ENCODE measurements around the gene PRDM5.
"Not testable (repeated sequence)": the region's sequence is repeated elsewhere in the genome, so short reads cannot be mapped to it uniquely, and the experiment has no call there.

The PRDM5 gene

DNA sequence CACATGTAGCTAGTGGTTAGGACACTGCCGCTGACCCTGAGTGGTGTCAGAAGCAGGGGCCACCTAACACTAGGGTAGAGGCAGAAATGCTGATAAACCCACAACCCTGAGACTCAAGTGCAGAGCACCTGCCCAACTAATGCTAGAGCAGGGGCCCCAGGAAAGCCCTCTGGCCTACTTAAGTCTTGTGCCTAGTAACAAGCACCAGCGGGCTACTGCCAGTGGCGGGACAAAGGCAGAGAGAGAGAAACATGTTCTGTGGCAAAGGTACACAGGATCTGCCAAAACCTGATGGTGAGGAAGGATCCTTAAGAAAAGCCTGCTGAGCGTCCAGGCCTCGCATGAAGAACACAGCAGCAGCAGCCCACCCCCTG lies 172.4 kb downstream of the PRDM5 start:
- H3K4me1 ChIP-seq (ENCODE audit: control insufficient read depth, low read depth, low read length) = peaks cover 5% of the 10 kb centered on the region
- H3K4me3 ChIP-seq (ENCODE audit: low read length) = no peak overlapping the region
- no peaks in the 10 kb centered on the region for H3K27me3 ChIP-seq (ENCODE audit: control insufficient read depth, insufficient read depth, low read length)
- no peak overlapping the region for H3K27ac ChIP-seq (ENCODE audit: low read length)
- H3K9me3 ChIP-seq (ENCODE audit: control insufficient read depth, low read depth, low read length) = no peaks in the 10 kb centered on the region
- H3K36me3 ChIP-seq (ENCODE audit: control insufficient read depth, low read depth, low read length) = peaks cover 2% of the 10 kb centered on the region
- H3K9ac ChIP-seq (ENCODE audit: low read length) = no peak overlapping the region

DNA sequence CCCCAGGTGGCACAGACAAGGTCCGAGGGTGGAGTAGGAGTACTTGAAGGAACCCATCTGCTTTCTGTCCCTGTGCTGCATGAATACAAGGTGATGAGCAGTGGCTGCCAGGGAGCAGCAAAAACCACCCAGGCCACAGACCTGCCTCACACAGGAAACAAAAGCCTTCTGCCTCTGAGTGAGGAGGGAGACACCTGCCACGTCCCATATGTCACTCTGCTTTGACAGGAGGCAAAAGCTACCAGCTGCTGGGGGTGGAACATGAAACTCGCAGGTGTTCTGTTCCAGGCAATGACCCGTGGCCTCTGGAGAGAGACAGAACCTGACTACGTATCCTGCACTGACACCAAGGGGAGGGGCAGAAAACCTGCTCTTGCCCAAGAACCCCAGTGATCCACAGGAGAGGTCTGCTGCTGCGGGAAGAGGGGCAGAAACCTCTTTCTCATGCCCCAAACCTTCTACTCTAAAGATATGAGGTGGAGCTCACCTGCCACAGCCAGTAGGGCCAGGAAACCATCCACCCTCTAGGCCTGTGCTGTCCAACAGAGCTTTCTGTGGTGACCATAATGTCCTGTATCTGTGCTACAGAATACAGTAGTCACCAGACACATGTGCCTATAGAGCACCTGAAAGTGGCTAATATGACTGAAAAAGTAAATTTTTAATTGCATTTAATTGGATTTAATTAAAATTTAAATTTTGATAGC lies 172.9 kb downstream of the PRDM5 start:
- Histone ChIP-seq H3K27me3 (ENCODE audit: control insufficient read depth, insufficient read depth, low read length) (no peaks in the 10 kb centered on the region), H3K4me3 (ENCODE audit: low read length) (no peak overlapping the region), H3K9ac (ENCODE audit: low read length) (no peak overlapping the region), H3K27ac (ENCODE audit: low read length) (no peak overlapping the region), H3K9me3 (ENCODE audit: control insufficient read depth, low read depth, low read length) (no peaks in the 10 kb centered on the region), H3K4me1 (ENCODE audit: control insufficient read depth, low read depth, low read length) (peaks cover 5% of the 10 kb centered on the region), H3K36me3 (ENCODE audit: control insufficient read depth, low read depth, low read length) (peaks cover 2% of the 10 kb centered on the region)

DNA sequence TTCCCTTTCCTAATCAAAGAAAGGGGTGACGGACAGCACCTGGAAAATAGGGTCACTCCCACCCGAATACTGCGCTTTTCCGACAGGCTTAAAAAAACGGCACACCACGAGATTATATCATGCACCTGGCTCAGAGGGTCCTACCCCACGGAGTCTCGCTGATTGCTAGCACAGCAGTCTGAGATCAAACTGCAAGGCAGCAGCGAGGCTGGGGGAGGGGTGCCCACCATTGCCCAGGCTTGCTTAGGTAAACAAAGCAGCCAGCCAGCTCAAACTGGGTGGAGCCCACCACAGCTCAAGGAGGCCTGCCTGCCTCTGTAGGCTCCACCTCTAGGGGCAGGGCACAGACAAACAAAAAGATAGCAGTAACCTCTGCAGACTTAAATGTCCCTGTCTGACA lies 180.9 kb downstream of the PRDM5 start:
- H3K27me3 ChIP-seq (ENCODE audit: control insufficient read depth, insufficient read depth, low read length); H3K9me3 ChIP-seq (ENCODE audit: control insufficient read depth, low read depth, low read length); H3K27ac ChIP-seq (ENCODE audit: low read length); H3K36me3 ChIP-seq (ENCODE audit: control insufficient read depth, low read depth, low read length); H3K9ac ChIP-seq (ENCODE audit: low read length); H3K4me3 ChIP-seq (ENCODE audit: low read length); H3K4me1 ChIP-seq (ENCODE audit: control insufficient read depth, low read depth, low read length): not testable (repeated sequence)

DNA sequence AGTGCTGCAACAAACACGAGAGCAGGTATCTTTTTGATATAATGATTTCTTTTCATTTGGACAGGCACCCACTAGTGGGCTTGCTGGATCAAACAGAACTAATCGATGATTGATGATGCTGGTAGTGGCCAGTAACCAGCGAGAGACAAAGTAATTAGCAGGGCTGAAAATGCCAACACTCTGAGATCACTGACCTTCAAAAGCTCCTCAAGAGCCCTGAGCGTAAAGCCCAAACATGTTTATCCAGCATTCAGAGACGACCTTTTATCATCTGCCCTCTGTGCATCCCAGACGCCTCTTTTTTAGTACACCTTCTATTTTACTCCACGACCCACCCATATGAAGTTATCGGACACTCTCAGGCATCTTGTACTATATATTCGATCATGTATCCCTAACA lies 186.2 kb downstream of the PRDM5 start:
- Histone ChIP-seq H3K9ac (ENCODE audit: low read length) (no peak overlapping the region), H3K27ac (ENCODE audit: low read length) (no peak overlapping the region), H3K4me3 (ENCODE audit: low read length) (no peak overlapping the region), H3K27me3 (ENCODE audit: control insufficient read depth, insufficient read depth, low read length) (no peaks in the 10 kb centered on the region), H3K4me1 (ENCODE audit: control insufficient read depth, low read depth, low read length) (peaks cover 6% of the 10 kb centered on the region), H3K9me3 (ENCODE audit: control insufficient read depth, low read depth, low read length) (no peaks in the 10 kb centered on the region), H3K36me3 (ENCODE audit: control insufficient read depth, low read depth, low read length) (no peaks in the 10 kb centered on the region)

DNA sequence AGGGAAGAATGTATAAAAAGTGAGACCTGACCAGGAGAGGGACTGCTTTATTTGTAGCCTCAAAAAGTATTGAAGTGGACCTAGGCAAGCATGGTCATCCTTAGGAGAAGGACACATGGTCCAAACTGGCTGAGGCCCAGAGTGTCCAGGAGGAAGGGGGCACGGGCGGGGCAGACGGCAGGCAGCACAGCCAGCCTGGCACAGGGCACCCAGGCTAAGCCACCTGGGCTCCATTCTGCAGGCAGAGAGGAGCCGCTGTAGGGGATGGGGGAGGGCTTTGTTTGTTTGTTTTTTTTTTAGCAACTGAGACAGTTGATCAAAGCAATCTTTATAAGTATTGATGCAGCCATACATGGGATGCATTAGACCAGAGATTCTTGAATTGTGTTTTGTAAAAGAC lies 188.6 kb downstream of the PRDM5 start:
- Histone ChIP-seq H3K4me3 (ENCODE audit: low read length) (no peak overlapping the region), H3K4me1 (ENCODE audit: control insufficient read depth, low read depth, low read length) (peaks cover 6% of the 10 kb centered on the region), H3K36me3 (ENCODE audit: control insufficient read depth, low read depth, low read length) (no peaks in the 10 kb centered on the region)

DNA sequence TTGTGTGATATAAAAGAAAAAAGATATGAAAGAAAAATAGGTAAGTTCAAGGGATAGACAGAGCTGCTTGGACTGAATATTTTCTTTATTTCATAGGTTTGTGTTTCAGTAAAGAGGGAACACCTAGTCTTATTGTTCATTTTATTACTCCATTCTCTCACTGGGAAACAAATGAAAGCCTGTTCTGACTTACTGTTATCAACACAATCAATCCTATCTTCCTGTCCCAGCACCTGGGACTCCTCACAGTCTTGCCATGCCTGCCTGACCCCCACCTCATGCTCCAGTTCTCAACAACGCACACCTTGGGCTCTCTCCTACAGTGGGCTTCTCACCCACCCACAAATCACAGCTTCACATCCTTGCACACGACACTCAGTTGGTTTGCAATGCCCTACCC lies 189.5 kb downstream of the PRDM5 start:
- no peaks in the 10 kb centered on the region for H3K27me3 ChIP-seq (ENCODE audit: control insufficient read depth, insufficient read depth, low read length)
- H3K9me3 ChIP-seq (ENCODE audit: control insufficient read depth, low read depth, low read length) = no peaks in the 10 kb centered on the region
- peaks cover 6% of the 10 kb centered on the region for H3K4me1 ChIP-seq (ENCODE audit: control insufficient read depth, low read depth, low read length)
- H3K36me3 ChIP-seq (ENCODE audit: control insufficient read depth, low read depth, low read length) = no peaks in the 10 kb centered on the region
- no peak overlapping the region for H3K9ac ChIP-seq (ENCODE audit: low read length)
- H3K27ac ChIP-seq (ENCODE audit: low read length) = no peak overlapping the region
- no peak overlapping the region for H3K4me3 ChIP-seq (ENCODE audit: low read length)

More for the DNA sequence above, 188.6 kb downstream of the PRDM5 start:
- H3K27me3 ChIP-seq (ENCODE audit: control insufficient read depth, insufficient read depth, low read length) = no peaks in the 10 kb centered on the region
- H3K9ac ChIP-seq (ENCODE audit: low read length) = no peak overlapping the region
- H3K9me3 ChIP-seq (ENCODE audit: control insufficient read depth, low read depth, low read length) = no peaks in the 10 kb centered on the region
- H3K27ac ChIP-seq (ENCODE audit: low read length) = no peak overlapping the region

DNA sequence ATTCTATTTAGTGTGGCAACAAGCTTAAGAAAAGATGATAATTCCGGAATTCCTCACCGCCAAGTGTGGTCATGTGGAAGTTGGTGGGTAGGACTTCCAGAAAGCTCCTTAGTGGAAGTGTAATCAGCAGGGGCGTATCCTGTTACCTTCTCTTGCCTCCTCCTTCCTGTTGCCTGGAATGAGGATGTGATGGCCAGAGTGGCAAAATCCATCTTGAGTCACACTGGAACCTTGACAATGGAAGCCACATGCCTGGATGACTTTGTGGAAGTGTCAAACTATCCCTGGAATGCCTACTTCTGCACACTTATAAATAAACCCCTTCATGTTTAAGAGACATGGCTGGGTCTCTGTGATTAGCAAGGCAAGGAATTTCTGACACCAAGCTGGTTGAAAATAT lies 191.0 kb downstream of the PRDM5 start:
- no peaks in the 10 kb centered on the region for H3K27me3 ChIP-seq (ENCODE audit: control insufficient read depth, insufficient read depth, low read length)

DNA sequence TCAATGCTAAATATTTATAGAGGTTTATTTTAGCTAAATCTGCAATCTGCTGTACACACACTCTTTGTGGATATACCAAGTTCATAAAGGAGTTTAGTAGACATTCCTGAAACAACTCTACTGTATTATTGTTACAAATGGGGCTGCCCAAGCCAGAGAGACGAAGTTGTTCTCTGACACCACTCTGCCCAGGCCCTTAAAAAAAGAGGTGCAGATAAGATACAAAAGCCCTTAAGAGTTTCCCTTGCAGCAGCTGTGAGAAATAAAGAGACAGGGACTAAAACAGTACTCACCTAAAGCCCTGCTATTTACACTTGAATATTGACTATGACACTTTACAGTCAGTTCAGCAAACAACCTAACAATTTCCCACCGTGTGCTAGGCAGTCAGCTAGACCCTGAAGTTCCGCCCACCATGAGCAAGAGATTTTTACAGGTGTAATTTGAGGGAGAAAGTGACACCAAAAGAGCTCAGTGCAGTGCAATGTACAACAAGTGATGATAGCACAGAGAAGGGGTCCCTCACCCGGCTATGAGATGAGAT lies 191.7 kb downstream of the PRDM5 start:
- Histone ChIP-seq H3K36me3 (ENCODE audit: control insufficient read depth, low read depth, low read length) (no peaks in the 10 kb centered on the region), H3K9me3 (ENCODE audit: control insufficient read depth, low read depth, low read length) (no peaks in the 10 kb centered on the region)

More for the DNA sequence above, 191.0 kb downstream of the PRDM5 start:
- H3K9ac ChIP-seq (ENCODE audit: low read length) = no peak overlapping the region
- peaks cover 6% of the 10 kb centered on the region for H3K4me1 ChIP-seq (ENCODE audit: control insufficient read depth, low read depth, low read length)
- no peaks in the 10 kb centered on the region for H3K36me3 ChIP-seq (ENCODE audit: control insufficient read depth, low read depth, low read length)
- no peaks in the 10 kb centered on the region for H3K9me3 ChIP-seq (ENCODE audit: control insufficient read depth, low read depth, low read length)
- H3K27ac ChIP-seq (ENCODE audit: low read length) = no peak overlapping the region
- H3K4me3 ChIP-seq (ENCODE audit: low read length) = no peak overlapping the region

DNA sequence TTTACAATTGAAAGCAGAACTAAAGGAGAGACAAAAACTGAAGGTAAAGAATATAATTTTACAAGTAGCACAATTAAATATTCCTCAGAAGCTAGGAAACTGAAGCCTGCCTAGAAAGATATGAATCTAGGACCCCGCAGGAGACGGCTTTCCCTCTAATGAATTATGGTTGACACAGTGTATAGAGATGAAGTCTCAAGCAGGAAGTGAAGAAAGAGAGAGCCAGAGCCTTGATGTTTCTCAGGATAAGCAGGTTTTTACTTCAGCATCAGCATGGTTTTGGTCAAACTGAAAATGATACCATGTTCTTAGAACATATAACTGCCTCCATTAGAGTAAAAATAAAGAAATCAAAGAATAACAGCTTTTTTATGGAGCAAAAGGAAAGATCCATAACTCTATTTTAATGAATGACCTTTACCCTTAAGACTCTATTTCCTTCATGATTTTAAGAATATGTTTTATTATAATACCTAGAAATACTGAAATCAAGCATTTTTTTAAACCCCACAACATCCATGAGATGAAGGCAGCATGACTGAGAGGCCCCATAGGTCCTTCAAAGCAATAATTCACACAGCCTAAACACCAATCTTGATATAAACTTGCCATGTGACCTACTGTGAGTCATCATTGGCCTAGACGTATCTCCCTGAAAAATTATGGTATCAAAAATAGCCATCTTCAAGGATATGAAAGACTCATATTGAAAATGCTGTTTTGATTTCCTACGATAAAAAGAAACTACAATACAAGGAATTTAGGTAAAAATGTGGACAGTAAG lies 193.4 kb downstream of the PRDM5 start:
- Histone ChIP-seq H3K9ac (ENCODE audit: low read length) (no peak overlapping the region), H3K9me3 (ENCODE audit: control insufficient read depth, low read depth, low read length) (no peaks in the 10 kb centered on the region), H3K27me3 (ENCODE audit: control insufficient read depth, insufficient read depth, low read length) (no peaks in the 10 kb centered on the region), H3K27ac (ENCODE audit: low read length) (no peak overlapping the region), H3K4me1 (ENCODE audit: control insufficient read depth, low read depth, low read length) (peaks cover 6% of the 10 kb centered on the region), H3K4me3 (ENCODE audit: low read length) (no peak overlapping the region), H3K36me3 (ENCODE audit: control insufficient read depth, low read depth, low read length) (no peaks in the 10 kb centered on the region)

More for the DNA sequence above, 191.7 kb downstream of the PRDM5 start:
- Histone ChIP-seq H3K27me3 (ENCODE audit: control insufficient read depth, insufficient read depth, low read length) (no peaks in the 10 kb centered on the region), H3K4me3 (ENCODE audit: low read length) (no peak overlapping the region), H3K27ac (ENCODE audit: low read length) (no peak overlapping the region), H3K4me1 (ENCODE audit: control insufficient read depth, low read depth, low read length) (peaks cover 6% of the 10 kb centered on the region), H3K9ac (ENCODE audit: low read length) (no peak overlapping the region)

DNA sequence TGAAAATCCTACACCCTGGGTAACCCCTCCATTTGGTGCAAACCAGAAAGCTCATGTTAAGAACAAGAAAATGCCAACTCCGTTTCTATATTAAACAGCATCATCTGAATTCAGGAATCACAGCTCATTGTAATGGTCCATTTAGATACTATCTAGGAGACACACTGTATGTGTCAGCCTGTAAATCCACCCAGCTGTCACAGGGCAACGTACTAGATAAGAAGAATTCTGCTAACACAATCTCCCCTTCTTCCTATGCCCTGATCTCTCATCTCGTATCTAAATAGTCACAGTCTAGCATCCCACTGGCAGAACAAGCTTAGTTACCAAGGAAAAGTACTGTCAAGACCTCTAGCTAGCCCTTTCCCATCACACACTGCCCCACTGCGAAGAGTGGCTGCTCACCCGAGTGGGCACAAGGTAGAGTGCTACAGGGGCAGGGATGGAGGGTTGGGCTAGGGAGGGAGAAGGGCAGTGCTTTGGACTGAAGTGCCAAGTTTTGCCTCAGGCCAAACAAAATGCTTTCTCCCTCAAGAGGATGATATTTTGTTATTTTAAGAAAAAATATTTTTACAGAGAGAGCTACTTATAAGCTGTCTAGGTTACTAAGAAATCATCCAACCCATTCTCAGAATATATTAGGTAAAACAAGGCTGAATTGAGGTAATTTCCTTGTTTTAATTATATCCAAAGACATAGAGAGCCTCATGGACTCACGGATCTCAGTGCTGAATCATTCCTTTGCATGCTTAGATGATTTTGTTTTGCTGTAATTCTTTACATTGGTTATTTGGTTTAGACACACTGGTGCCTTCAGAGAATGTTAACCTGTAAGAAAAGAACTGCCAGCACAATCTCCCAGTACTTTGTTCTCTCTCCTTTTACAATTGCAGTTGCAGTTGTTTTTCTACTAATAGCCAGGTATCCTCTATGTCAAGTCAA lies 196.6 kb downstream of the PRDM5 start:
- Histone ChIP-seq H3K36me3 (ENCODE audit: control insufficient read depth, low read depth, low read length) (no peaks in the 10 kb centered on the region), H3K27ac (ENCODE audit: low read length) (no peak overlapping the region), H3K4me3 (ENCODE audit: low read length) (no peak overlapping the region), H3K9ac (ENCODE audit: low read length) (no peak overlapping the region), H3K9me3 (ENCODE audit: control insufficient read depth, low read depth, low read length) (no peaks in the 10 kb centered on the region), H3K27me3 (ENCODE audit: control insufficient read depth, insufficient read depth, low read length) (no peaks in the 10 kb centered on the region), H3K4me1 (ENCODE audit: control insufficient read depth, low read depth, low read length) (peaks cover 17% of the 10 kb centered on the region)

DNA sequence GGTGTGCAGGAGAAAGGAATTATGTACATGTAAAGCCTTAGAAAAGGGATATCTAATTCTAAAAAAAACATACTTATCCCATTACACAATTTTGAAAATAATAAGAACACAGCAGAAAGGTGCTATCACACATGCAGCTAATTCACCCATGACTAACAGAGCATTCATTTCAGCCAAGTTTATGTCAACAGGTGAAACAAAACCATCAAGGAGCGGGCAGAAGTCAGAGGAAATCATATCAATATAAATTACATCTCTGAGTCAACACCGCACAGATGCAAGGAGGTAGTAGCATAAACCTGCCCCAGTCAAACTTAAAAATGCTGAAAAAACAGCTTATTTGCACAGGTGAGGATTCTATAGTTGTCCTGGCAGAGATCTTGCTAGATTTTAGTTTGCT lies 197.9 kb downstream of the PRDM5 start:
- no peak overlapping the region for H3K4me3 ChIP-seq (ENCODE audit: low read length)
- H3K4me1 ChIP-seq (ENCODE audit: control insufficient read depth, low read depth, low read length) = peaks cover 18% of the 10 kb centered on the region
- no peak overlapping the region for H3K9ac ChIP-seq (ENCODE audit: low read length)
- H3K27ac ChIP-seq (ENCODE audit: low read length) = no peak overlapping the region
- no peaks in the 10 kb centered on the region for H3K9me3 ChIP-seq (ENCODE audit: control insufficient read depth, low read depth, low read length)
- no peaks in the 10 kb centered on the region for H3K27me3 ChIP-seq (ENCODE audit: control insufficient read depth, insufficient read depth, low read length)
- no peaks in the 10 kb centered on the region for H3K36me3 ChIP-seq (ENCODE audit: control insufficient read depth, low read depth, low read length)
